SKM-1 (cell line): ENCODE data around the gene AP4S1.
"Not testable (repeated sequence)": the region's sequence is repeated elsewhere in the genome, so short reads cannot be mapped to it uniquely, and the experiment has no call there.

Experiments
- DNase-seq: peaks from one replicate; lab custom pipeline; 2025; ENCODE audit not compliant: unreplicated experiment; lab: John Stamatoyannopoulos, UW

The AP4S1 gene

DNA sequence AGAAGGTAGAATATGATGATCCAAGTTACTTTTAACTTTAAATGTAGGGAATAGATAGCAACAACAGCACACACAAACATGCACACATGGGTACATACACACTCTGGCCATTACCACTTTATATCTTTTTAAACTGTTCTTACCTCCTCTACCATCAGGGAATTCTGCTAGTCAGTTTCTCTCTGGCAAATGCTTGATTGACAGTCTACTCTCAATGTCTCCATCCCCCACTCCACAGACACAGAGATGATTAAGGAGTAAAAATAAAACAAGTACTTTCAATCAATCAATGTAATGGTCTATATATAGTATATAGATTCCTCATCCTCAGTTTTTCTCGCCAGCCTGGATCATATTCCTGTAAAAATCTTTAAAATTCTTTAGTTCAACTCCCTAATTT lies 16.9 kb downstream of the AP4S1 start:
- no peak for DNase-seq

DNA sequence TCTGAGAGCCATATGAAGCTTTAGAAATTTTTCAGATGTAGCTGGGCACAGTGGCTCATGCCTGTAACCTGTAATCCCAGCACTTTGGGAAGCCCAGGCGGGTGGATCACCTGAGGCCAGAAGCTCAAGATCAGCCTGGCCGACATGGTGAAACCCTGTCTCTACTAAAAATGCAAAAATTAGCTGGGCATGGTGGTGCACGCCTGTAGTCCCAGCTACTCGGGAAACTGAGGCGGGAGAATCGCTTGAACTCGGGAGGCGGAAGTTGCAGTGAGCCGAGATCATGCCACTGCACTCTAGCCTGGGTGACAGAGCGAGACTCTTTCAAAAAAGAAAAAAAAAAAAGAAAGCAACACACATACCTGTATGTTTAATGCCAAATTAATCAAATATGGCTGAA lies 17.4 kb downstream of the AP4S1 start:
- not testable (repeated sequence) for DNase-seq

DNA sequence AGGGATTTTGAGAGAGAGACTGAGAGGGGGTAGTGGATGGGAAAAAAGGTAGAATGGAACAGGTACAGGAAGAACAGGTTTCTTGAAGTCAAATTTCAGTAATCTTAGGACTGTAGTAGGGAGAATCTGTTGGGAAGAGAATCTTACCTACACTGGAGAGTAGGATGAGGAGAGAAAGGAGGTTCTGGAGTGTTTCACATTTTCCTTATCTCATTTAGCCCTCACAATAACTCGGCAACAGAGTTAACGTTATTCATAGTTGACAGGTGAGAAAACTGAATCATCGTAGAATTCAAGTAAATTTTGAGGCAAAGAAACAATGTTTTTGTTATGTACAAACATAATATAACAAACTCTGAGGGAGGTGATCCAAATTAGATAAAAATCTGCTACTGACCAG lies 17.9 kb downstream of the AP4S1 start:
- DNase-seq, result no peak

DNA sequence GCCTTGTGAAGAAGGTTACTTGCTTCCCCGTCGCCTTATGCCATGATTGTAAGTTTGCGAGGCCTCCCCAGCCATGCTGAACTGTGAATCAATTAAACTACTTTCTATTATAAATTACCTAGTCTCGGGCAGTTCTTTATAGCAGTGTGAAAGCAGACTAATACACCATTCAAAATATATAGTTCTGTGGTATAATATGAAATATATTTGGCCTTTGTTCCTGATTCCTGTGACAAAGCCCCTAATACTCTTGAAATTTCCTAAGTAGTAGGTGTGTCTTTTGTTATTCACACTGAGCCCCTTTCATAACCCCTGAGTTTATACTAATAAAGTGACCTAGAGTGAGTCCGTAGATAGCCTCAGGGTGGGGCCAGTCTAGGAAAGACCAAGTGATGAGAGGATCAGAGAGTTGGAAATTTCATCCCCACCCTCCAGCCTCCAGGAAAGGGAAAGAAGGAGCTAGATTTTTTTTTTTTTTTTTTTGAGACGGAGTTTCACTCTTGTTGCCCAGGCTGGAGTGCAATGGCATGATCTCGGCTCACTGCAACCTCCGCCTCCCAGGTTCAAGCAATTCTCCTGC lies 20.1 kb downstream of the AP4S1 start:
- no peak for DNase-seq

DNA sequence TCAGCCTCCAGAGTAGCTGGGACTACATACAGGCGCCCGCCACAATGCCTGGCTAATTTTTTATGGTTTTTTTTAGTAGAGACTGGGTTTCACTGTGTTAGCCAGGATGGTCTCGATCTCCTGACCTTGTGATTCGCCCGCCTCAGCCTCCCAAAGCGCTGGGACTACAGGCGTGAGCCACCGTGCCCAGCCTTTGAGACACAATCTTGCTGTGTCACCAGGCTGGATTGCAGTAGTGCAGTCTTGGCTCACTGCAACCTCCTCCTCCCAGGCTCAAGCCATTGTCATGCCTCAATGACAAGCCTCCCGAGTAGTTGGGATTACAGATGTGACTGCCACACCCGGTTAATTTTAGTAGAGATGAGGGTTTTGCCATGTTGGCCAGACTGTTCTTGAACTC lies 22.1 kb downstream of the AP4S1 start:
- DNase-seq, result no peak

DNA sequence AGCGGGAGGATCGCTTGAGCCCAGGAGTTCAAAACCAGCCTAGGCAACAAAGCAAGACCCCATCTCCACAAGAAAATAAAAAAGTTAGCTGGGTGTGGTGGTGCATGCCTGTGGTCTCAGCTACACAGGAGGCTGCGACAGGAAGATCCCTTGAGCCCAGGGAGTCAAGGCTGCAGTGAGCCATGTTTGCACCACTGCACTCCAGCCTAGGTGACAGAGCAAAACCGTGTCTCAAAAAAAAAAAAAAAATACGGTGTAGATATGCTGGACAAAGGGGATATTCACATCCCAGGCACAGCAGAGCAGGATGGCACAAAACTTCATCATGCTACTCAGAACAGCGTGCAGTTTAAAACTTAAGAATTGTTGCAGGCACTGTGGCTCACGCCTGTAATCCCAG lies 25.6 kb downstream of the AP4S1 start:
- DNase-seq, result no peak

DNA sequence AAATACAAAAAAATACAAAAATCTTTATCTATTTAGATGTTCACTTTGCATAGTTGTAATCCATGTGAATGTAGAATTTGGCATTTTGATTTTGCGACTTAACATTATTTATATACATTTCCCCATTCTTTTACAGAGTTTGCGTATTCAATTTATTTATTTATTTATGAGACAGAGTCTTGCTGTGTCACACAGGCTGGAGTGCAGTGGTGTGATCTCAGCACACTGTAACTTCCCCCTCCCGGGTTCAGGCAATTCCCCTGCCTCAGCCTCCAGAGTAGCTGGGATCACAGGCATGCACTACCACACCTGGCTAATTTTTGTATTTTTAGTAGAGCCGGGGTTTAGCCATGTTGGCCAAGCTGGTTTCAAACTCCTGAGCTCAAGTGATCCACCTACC lies 26.1 kb downstream of the AP4S1 start:
- no peak for DNase-seq

DNA sequence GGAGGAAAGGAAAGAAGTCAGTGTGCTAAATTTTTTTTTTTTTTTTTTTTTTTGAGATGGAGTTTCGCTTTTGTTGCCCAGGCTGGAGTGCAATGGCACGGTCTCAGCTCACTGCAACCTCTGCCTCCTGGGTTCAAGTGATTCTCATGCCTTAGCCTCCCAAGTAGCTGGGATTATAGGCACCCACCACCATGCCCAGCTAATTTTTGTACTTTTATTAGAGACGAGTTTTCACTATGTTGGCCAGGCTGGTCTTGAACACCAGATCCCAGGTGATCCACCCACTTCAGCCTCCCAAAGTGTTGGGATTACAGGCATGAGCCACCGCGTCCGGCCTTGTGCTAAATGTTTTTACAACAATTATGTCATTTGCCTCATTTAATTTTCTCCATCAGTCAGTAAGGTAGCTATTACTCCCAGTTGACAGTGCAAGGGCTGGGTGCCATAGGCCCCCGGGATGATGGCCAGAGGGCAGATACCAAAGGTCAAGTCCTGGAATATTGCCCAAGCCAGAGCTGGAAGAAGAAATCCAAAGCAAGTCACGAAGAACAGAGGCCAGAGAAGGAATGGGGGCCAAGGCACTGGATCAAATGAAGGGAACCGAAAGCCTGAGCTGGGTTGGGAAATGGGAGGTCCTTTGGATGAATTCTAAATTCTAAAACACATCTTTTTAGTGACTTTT lies 27.6 kb downstream of the AP4S1 start:
- DNase-seq, result not testable (repeated sequence)

DNA sequence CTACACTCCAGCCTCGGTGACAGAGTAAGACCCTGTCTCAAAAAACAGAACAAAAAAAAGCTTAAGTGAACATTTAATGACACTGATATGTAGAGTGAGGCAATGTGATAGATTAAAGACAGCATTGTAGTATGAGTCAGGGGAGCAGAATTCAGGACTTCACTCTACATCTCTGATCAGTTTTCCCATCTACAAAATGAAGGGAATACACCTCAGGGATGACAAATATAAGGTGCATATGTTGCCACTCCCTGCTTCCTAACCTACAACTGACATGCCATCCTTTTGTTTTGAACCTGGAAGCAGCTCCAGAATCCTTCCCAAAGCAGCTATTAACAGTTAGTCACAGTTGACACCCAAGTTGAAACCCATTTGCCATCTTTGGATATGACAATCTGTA lies 31.6 kb downstream of the AP4S1 start:
- no peak for DNase-seq

DNA sequence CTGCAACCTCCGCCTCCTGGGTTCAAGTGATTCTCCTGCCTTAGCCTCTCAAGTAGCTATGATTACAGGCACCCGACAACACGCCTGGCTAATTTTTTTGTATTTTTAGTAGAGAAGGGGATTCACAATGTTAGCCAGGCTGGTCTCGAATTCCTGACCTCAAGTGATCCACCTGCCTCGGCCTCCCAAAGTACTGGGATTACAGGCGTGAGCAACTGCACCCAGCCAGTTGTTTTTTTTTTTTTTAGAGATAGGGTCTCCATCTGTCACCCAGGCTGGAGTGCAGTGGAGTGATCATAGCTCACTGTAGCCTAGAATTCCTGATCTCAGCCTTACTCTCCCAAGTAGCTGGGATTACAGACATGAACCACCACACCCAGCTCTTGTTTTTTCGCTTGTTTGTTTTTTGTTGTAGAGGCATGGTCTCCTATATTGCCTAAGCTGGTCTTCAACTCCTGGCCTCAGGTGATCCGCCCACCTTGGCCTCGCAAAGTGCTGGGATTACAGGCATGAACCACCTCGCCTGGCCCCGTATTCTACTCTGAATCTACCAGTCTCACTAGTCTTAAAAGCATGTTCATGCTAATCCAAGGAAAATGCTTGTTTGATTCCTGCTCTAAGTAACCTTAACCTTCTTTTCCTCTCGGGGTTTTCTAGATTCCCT lies 32.4 kb downstream of the AP4S1 start:
- DNase-seq, result no peak

DNA sequence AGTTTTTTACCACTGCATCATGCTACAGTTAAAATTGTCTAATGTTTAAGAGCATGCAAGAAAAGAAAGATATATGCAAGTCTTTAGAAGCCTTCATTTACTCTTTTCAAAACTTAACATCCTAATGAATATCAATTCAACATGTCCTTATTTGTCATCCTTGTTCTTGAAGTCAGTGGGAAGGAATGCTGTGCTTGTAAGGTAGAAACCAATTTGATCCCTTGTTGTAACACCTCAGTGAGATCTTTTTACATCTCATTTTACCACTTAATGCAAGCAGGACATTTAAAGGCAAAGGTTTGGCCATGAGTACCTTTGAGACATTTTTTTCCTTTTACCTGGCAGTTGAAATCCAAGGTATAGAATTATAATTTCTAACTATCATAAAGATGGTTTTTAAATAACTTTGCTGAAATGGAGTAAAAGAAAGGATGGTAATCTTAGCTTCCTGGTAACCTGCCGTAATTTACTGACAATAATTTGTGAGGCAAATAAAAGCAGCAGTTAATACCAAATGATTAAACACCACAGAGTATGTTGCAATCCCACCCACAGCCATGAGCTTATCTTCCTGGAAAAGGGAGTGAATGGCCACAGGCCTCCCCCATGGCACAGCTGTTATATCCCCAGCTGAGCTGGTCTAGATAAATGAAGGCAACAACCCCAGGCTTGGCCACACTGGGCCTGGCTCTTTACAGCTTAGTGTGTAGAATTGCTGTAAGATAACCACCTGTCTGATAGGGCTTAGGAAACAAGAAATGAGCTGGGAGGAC lies 33.9 kb downstream of the AP4S1 start:
- DNase-seq, result no peak

DNA sequence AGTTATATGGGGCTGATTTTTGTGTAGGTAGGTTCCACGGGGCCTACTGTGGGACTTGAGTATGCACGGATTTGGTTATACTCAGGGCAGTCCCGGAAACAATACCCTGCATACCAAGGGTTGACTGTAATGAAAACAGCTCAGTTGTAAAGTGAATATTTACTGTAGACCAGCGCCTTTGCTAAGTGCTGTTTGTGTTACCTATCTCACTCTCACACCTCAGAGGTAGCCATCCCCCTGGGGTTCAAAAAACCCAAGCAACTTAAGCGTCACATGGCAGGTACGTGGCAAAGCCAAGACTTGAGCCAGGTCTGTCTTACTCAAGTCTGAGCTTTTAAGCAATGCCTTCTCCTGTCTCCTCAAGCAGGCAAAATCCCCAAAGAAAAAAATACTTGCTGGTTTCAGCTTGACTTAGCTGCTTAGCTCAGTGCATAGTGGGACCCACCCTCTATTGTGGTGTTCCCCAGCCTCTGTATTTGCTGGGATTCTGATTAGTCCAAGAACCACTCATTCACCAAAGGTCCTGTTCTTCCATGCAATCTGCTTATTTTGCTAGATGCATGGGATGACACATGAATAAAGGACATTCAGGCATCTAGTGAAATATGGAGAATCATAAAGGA lies 34.9 kb downstream of the AP4S1 start:
- no peak for DNase-seq

DNA sequence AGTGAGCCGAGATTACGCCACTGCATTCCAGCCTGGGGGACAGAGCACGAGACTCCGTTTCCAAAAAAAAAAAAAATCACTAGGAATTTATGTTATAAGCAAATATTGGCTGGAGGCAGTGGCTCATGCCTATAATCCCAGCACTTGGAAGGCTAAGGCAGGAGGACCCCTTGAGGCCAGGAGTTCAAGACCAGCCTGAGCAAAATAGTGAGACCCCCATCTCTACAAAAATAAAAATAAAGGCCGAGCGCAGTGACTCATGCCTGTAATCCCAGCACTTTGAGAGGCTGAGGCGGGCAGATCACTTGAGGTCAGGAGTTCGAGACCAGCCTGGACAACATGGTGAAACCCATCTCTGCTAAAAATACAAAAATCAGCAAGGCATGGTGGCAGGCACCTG lies 37.5 kb downstream of the AP4S1 start:
- not testable (repeated sequence) for DNase-seq

DNA sequence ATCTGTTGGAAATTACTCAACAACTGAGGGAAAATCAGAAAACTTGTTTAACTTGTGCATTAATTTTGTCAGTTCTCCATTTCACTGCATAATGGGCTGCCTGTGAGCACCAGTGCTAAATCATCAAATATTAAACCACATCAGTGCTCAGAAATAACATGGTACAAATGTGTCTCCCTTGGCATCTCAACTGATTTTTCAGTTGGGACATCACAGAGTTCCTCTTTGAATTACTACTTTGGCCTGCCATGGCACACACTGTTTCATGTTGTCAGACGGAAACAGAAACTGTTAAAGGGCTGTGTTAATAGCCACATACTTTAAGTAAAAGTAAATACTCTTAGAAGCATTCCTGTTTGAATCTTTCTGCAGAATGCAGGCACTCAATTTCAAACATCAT lies 42.8 kb downstream of the AP4S1 start:
- no peak for DNase-seq

DNA sequence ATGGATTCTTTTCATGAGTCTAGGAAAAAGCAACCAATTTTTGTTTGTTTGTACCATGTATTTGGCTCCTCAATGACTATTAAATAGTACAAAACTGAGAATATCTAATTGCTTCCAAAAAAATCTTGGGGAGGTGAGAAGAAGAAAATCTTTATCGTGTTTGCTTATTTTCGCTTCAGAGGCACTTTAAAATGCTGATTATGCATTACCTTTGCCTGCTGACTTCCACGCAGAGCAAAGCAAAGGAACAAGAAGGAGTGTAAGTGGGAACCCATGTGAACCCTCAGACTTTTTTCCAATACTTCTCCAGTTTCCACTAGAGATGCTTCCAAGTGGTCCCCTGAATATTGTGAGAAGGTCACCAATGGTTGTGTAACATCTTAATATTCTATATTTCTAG lies 43.9 kb downstream of the AP4S1 start:
- no peak for DNase-seq

DNA sequence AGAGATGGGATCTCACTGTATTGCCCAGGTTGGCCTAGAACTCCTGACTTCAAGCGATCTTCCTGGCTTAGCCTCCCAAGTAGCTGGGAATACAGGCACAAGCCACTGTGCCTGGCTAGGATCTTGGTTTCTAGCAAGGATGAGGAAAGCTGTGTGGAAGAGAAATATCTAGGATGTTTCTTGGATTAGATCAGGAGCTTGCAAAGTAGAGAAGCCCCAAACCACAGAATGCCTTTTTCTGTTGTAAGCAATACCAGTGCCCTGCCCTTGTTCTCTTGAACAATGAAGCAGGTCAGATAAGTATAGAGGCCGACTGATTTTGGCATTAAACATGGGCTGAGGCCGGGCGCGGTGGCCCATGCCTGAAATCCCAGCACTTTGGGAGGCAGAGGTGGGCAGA lies 45.0 kb downstream of the AP4S1 start:
- no peak for DNase-seq

DNA sequence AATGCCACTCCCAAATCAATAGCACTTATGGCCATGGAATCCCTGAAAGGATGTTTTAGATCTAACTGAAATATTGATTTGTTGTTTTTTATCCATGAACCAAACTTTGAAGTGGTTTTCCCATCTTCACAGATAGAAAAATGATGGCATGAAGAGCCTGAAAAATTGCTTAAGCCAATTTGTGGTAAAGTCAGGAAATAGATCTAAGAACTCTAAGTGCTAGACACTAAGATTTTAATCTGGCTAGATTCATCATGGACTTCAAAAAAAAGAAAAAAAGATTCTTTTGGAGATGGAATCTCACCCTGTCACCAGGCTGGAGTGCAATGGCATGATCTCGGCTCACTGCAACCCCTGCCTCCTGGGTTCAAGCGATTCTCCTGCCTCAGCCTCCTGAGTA lies 45.7 kb downstream of the AP4S1 start:
- DNase-seq, result no peak

DNA sequence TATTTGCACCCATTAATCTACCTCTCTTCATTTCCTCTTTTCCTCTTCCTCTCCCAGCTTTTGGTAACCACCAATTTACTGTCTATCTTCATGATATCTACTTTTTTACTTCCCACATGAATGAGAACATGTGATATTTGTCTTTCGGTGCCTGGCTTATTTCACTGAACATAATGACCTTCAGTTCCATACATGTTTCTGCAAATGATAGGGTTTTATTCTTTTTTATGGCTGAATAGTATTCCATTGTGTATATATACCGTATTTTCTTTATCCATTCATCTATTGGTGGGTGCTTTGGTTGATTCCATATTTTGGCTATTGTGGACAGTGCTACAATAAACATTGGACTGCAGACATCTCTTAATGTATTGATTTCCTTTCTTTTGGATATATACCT lies 49.7 kb downstream of the AP4S1 start:
- no peak for DNase-seq

DNA sequence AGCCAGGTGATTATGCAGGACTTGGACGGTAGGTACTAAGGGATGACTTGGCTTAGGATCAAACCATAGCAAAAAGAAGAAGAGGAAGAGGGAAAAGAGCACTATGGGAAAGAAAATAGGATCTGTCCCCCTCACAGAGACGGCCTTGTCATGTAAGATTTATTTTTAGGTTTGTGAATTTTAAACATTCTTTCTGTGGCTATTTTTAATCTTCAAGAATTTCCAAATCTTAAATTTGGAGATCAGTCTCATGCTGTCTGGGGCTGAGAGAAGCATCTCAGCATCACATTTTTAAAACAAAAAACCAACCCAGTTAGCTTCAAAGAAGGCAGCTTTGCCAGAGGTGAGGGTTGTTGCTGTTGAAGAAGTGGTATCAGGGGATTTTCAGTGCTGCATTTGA lies 53.3 kb downstream of the AP4S1 start:
- DNase-seq, result no peak

DNA sequence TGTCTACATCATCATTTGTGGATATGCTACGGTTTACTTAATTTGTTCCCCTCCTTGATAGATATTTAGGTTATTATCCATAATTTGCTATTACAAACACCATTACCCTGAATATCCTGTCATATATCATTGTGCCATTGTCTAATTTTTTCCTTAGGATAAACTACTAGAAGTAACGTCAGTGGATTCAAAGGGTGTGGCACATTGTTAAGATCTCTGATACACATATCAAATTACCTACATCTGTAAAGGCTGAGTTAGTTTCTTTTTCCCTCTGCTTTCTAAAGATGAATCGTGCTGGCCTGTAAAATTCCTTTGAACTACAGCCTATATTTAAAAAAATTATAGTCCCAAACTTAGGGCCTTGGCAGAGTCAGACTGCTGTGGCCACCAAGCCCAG lies 54.6 kb downstream of the AP4S1 start:
- DNase-seq, result no peak

DNA sequence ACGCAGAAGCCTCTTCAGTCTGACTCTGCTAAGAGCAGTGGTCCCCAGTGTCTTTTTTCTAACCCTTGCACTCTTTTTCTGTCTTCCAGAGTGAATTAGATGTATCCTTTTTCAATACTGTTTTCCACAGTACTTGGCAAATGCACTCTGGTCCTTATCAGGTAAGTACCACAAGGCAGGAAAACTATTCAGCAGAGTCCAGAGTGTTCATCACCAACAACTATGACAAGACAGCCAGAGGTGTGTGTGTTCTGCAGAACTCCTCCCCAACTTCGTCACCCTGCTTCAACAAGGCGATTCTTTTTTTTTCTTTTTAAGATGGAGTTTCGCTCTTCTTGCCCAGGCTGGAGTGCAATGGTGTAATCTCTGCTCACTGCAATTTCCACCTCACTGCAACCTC lies 55.0 kb downstream of the AP4S1 start:
- no peak for DNase-seq

DNA sequence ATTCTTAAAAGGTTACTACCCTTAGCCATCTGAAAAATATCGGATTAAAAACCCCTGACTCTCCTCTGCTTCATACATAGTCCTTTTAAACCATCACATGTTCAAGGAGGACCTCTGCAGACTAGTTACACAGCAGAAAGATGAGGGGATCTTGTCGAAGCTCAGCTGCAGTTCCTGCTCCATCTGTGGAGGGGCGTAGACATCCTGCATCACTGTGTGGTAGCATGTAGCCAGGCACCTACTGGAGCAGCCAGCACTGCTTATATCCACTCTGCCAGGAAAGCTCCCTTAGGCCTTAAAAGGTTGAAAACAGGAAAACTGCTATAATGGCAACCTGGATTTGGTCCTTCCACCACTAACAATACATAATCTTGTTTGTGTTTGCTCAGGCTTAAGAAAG lies 58.3 kb downstream of the AP4S1 start:
- no peak for DNase-seq
